Stimulated activated CD4-positive, alpha-beta T cell treated with anti-CD3 and anti-CD28 coated beads, Interleukin-4, amount 100 ng/mL, for 24 hours (primary cell): ENCODE measurements around the gene ARHGEF26.
"Not testable (repeated sequence)": the region's sequence is repeated elsewhere in the genome, so short reads cannot be mapped to it uniquely, and the experiment has no call there.

Experiments
- DNase-seq: peaks from one replicate; pipeline ENCODE4 v3.0.0-alpha.2; 2020

ARHGEF26 gene, protein sequence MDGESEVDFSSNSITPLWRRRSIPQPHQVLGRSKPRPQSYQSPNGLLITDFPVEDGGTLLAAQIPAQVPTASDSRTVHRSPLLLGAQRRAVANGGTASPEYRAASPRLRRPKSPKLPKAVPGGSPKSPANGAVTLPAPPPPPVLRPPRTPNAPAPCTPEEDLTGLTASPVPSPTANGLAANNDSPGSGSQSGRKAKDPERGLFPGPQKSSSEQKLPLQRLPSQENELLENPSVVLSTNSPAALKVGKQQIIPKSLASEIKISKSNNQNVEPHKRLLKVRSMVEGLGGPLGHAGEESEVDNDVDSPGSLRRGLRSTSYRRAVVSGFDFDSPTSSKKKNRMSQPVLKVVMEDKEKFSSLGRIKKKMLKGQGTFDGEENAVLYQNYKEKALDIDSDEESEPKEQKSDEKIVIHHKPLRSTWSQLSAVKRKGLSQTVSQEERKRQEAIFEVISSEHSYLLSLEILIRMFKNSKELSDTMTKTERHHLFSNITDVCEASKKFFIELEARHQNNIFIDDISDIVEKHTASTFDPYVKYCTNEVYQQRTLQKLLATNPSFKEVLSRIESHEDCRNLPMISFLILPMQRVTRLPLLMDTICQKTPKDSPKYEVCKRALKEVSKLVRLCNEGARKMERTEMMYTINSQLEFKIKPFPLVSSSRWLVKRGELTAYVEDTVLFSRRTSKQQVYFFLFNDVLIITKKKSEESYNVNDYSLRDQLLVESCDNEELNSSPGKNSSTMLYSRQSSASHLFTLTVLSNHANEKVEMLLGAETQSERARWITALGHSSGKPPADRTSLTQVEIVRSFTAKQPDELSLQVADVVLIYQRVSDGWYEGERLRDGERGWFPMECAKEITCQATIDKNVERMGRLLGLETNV

DNA sequence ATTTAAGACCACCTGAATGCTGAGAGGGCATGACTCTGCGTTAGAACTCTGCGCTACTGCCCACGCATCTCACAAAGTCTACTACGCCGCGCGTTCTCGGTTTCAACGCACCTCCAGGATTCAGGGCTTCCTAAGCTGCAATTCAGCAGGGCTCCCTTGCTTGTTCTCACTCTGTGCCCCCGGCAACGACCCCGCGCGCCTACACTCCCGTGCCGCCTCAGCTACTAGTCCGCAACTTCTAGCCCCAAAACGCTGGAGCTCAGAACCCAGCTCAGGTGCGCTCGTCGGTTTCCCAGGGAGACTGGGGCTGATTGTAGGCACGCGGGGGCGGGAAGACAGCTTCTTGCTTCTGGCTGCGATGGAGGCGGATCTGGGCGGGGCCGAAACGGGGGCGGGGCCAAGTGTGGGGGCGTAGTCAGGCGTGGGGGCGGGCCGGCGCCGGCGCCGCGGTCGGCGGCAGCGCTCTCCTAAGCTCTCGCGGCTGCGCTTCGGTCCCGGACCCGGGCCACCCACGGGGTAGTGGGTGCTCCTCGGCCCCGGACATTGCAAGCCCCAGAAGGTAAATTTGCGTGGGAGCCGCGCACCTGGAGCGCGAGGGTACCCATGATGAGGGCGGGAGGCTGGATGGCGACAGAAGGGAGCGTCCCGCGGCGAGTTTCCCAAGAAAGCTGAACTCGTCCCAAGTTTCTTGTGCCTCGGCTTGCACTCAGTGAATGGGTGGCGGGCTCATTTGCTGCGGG is at the start of gene ARHGEF26:
TSS of gene ARHGEF26 (plus strand) at position 430 of the 740 bp plus-strand sequence. CDS start 603 bp downstream, outside the sequence.
- DNase-seq = peak; percentile 60

DNA sequence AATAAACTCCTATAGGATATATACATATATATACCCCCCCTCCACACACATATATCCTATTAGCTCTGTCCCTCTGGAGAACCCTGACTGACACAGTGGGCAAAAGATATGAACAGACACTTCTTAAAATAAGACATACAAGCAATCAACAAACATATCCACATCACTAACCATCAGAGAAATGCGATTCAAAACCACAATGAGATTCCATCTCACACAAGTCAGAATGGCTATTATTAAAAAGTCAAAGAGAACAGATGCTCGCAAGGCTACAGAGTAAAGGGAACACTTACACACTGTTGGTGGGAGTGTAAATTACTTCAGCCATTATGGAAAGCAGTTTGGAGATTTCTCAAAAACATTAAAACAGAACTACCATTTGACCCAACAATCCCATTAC is 46.2 kb upstream of the ARHGEF26 start:
- DNase-seq = no peak

DNA sequence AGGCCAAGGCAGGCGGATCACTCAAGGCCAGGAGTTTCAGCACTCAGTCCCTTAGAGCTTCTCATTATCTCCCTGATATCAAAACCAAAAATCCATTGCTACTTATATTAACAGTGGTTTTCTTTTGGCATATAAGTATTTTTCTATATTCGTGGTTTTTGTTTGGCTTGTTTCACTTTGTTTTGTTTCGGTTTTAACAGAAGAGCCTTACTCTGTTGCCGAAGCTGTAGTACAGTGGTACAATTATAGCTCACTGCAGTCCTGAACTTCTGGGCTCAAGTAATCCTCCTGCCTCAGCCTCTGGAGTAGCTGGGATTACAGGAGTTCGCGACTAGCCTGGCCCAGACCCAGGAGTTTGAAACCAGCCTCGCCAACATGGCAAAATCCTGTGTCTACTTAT is 42.5 kb upstream of the ARHGEF26 start:
- no peak for DNase-seq

DNA sequence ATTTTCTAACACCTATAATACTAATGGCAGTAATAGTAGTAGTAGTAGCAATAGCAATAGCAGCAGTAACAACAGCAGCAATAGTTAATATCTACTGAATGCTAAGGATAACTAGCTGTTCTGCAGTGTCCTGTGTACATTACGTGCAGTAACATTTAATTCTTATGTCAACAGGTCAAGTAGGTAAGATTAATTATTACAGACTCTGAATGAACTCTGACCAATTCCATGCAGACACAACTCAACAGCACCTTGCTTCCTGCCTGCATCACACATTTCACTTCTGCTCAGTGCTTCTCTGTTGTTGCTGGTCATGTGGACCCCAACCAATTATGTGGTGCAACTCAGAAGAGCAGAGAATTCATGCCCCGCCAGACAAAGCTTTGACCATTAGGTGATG is 39.9 kb upstream of the ARHGEF26 start:
- no peak for DNase-seq

DNA sequence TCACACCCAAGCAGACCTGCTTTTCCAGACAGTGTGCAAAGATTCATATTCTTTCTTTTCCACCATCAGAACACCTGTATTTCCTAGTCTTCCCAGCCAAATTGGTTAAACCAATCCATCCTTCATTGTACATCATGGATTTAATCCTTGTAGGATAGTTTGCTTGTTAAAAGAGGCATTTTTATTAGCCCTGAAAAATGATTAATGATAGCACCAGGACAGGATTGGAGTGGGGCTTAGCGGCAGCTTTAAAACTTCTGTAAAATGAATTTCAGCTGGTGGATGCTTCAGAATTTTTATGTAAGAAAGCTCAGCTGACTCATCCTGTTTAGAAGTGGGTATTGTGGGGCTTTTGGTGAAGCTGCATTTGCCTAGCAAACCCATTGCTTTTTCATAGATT is 36.1 kb upstream of the ARHGEF26 start:
- DNase-seq = no peak

DNA sequence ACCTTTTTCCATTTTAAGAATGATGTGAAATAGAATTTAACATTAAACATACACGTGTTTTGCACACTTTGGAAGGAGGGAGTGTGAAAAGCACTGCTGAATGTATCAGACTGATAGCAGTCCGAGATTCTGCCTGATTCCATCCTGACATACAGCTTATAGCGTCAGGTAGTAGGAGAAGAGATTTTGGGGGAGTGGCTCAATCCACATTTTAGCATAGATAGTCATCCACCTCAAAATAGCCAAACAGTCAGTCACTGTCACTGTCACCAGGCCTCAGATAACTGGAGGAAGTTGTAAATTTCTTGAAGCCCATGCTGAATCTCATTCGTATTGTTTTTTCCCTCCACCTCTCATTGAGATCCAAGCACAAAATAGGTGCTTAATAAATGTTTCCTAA is 35.4 kb upstream of the ARHGEF26 start:
- DNase-seq = no peak

DNA sequence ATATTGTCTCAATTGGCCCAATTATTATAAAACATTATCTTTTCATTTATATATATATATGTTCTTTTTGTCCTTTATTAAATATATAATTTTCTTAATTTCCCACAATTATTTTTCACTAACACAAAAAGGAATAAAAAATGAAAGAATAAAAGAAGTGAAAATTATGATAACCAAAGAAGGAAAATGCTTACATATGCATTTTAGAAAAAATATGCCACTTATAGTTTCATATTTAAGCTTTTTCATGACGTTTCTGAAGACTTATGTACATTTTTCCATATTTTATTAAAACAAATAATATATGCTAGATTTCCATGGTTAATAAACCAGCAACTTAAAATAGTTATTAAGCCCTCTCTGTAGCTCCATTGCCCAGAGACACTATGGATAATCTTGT is 34.9 kb upstream of the ARHGEF26 start:
- no peak for DNase-seq

DNA sequence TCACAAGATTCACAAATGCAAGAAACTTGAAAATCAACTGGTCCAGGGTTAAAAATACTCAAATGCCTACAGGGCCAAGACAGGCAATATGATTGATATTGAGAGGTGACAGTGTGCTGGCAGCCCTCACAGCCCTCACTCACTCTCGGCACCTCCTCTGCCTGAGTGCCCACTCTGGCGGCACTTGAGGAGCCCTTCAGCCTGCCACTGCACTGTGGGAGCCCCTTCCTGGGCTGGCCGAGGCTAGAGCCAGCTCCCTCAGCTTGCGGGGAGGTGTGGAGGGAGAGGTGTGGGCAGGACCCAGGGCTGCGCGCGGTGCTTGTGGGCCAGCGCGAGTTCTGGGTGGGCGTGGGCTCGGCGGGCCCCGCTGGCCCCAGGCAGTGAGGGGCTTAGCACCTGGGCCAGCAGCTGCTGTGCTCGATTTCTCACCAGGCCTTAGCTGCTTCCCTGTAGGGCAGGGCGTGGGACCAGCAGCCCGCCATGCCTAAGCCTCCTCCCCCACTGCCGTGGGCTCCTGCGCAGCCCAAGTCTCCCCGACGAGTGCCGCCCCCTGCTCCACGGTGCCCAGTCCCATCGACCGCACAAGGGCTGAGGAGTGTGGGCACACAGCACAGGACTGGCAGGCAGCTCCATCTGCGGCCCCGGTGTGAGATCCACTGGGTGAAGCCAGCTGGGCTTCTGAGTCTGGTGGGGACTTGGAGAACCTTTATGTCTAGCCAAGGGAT is 33.3 kb upstream of the ARHGEF26 start:
- not testable (repeated sequence) for DNase-seq

DNA sequence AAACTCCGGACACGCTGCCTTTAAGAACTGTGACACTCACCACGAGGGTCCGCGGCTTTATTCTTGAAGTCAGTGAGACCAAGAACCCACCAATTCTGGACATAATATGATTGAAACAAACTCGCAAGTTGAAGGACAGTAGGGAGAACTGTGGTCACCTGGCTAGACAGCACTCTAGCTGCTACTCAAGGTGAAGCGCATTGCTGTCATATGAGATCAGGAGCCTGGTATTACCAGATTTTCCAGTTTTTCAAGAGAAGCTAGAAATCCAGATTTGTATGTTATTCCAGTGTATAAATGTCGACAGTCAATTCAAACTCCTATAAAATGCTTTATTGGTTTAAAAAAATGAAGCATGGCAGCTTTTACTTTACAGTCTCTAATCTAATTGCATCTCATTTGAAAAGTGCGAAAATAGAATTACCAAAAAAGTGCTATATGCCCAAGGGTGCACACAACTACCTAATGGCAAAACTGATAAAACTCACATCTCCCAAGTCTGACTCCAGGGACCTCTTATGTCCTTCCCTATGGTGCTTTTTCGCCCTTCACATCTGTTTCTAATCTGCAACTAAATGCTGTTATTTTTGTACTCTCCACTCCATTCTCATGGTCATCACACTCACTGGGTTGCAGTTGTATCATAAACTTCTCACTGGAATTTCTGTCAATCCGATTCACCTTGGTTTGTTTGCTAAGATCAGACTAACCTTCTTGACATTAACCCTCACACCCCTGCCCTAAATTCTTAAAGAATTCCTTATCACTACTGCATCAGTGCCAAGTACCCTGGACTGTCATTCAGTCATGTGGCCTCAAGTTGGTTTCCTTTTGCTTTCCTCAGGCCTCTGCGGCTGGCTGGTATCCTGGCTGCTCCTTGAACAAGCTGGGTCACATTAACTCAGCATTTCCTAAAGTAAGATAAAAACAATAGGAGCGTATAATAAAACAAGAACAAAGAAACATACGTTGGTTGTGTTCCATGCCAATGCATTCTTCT is 31.5 kb upstream of the ARHGEF26 start:
- DNase-seq = no peak

DNA sequence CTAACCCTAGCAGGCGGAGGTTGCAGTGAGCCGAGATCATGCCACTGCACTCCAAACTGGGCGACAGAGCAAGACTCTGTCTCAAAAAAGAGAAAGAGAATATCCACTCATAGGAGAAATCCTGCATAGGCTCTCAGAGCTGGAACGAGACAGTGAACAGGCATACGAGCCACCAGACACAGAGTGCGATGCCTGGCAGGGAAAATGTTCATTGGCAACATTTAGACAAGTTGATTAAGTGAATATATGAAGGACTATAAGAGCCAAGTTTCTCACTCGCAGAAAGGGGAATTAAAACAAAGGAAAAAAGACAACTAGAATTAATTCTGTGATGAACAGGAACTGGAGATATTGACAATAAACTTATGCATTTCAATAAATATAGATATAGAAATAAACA is 27.1 kb upstream of the ARHGEF26 start:
- DNase-seq = no peak

DNA sequence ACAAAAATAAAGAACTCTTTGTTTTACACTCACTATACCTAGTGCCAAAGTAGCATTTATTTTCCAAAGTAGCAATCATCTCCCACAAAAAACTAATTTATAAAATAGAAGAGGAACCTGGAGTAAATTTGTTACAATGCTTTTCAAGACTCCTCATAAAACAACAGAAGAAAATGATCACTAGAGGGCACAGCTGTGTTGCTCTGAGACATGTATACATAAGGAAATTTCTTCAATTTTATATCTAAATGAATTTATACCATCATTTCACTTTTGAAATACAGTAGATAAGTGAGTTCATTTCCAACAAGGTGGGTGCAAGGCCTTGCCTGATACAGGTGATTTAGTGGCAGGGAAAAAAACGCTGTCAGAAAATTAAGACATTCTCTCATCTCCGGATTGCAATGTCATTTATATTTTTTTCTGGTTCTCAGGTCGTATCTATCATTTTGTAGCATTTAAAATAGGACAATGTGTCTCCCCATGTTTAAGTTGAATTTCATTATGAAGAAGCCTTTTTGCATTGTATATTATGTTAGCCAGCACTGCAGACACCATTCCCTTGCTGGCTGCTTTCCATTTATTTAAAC is 25.3 kb upstream of the ARHGEF26 start:
- DNase-seq = no peak

DNA sequence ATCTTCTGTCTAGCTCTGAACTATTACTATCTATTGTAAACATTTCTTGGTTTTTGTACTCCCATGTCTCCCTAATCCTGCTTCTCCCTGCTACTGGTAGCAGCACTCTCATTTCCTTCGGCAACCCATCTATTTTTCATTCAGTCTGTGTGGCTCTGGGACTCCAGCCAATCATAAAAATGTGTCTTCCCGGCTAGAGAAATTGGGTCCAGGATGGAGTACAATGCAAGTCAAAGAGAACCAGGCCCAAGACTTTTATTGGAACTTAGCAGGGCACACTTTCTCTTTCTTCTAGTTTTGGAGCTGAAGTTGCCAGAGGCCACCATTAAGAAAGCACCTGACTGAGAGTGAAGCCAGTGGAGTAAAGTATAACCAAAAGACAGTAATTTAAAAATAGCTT is 22.8 kb upstream of the ARHGEF26 start:
- DNase-seq = no peak

DNA sequence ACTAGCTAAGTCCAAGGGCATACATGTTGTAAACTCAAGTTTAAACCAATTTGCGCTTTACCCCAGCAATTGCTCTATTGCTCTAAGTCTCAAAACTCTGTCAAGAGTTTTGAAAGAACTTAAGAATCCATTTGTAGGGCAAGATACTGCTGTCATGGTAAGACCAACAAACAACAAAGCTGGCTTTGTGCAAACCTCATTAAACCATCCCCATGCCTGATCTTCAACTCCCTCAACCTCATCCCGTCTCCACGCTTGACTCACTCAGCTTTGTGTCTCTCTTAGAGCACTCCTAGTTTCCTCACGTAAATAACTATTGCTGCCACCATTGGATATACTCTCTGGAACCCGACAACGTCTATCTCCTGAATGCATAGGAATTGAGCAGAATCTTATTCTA is 20.6 kb upstream of the ARHGEF26 start:
- DNase-seq = no peak

DNA sequence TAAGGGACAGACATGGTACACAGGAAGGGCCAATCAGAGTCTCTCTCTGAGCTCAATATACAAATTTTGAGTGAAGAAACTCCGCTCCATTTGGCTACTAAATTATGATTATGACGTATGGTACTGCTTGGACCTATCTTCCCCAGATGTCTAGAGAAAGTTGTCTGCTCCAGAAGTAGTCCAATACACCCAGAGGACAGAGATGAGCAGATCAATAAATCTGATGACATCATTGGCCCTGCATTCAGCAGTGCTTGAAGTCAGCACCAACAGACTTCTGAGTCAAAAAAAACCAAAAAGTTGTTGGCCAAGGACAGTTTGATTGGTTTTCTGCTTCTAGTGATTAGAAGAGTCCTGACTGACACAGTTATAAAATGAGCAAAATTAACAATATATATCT is 19.9 kb upstream of the ARHGEF26 start:
- DNase-seq = no peak

DNA sequence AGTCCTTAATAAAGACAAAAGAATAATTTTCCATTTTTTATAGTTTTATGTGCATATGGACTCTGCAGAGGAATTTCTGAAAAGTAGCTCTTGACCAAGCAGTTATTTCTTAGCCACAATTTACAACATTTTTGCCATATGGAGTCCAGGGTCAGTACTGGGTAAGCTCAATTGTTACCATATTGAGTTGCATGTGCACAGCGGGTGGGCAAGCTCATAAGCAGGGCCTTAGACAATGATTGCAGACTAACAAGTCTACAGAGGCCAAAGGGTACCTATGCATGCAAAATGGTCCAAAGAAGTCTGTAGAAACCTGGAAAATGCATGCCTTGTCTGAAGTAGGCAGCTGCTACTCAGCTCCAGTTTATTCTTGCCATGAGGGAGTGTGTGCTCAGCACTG is 19.0 kb upstream of the ARHGEF26 start:
- DNase-seq = no peak

DNA sequence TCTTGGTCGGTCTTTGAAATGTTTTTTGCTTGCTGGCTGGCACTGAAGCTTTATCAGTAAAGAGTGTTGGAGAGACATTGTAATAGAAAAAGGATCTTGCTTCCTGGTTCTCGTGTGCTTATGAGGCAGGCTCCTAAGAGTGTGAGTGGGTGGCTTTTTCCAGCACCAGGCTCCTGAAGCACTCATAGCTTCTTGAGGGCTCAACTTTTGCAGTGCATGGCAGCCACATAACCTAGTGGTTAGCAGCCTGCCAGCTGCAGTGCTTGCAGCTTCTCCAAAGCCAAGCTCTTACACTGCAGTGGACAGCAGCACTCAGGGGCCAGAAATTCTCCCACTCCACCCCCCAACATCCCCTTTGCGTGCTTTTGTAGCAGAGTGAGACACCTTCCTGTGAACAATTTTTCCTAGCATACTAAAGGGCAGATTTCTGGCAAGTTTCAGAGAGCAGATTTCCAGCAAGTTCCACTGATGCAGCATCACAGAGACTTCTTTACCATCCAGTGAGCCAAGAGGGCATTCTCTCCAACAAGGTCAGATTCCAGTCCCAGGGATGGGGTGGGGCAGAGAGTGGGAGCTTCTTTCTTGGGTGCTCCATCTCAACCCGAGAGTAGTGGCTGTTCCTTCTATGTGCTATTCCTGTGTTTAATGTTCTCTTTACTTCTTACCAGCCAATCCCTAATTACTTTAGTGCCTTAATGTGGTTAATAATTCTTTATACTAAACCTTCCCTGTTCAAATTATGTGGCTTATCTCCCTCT is 15.8 kb upstream of the ARHGEF26 start:
- no peak for DNase-seq

DNA sequence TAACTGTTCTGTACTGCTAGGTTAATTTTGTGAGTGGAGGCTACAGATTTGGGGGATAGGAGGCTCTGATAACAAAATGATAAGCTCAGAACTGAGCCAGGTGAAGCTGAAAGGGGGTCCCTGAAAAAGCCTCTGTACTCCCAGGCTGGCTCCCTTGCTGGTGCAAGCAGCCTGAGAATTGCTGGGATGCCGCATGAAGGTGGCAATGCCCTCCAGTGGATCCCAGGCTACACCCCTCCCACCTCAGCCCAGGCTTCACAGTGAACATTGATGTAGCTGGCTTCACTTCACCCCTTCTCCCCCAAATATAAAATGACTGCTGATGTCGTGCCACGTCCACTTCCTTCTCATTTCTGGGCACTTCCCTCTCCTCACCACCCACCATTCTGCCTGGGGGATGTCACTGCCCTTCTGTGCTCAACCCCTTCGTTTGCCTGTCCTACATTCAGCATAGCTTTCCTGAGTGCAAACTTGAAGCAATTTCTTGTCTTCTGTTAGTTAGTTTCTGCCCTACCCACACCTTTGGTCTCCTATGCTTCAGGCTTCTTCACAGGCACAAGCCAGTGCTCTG is 9.7 kb upstream of the ARHGEF26 start:
- no peak for DNase-seq

DNA sequence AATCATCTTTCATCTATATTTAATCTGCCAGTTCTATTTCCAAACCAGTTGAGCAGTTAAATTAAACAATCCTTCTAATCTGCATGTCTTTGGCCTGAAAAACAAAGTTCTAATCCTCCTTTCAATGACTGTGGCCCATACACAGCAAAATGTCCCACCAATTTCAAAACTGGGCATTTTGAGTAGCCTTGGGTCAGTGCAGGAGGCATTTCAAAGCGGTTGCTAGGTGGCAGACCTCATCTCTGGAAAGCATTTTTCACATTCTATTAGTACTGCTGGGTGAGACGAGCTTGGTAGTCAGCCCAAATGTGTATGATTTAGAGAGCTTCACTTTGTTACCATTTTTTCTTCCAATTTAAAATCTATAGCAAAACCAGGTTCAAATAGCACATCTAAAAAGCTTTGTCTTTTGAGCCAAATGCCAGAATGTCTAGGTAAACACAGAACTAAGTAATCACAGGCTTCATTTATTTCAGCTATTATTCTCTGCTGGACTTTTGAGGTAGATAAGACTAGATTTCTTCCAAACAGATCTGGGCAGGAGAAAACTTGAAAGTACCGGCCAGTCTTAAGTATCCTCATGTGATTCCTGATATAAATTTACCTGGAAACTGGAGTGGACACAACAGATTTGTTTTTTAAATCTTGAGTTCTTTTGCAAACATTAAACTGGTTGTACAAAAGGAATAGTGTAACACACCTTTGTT is 8.9 kb upstream of the ARHGEF26 start:
- DNase-seq = no peak

DNA sequence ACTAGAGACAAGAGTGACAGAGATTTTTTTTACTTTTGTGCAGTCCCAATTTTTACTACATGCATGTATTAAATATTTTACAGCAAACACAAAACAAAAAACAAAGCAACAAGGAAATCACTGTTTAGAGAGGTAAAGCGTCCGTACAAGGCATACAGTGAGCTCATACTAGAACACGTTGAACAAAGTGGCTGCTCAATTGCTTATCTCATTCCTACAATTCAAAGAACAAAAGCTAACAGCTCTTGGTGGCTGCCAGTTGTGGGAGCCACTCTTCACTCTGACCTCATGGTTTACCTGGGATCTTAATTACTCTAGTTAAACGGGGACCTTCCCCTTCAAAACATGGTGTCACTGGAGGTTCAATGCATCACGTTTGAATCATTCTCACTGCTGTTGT is 7.6 kb upstream of the ARHGEF26 start:
- DNase-seq = no peak
